RWPE2 (cell line): ENCODE data around the gene CD2BP2.
"Not testable (repeated sequence)": the region's sequence is repeated elsewhere in the genome, so short reads cannot be mapped to it uniquely, and the experiment has no call there.

ENCODE experiments used
- ATAC-seq: fragments of 200-7000 bp; cut with Tn5 transposase; 3 replicates; pipeline ENCODE4 v1.9.1; 2021; ENCODE audit warnings: low read depth
- DNase-seq: peaks from one replicate; pipeline ENCODE4 v3.0.0-alpha.2; 2020; ENCODE audit warnings: low spot score
- H3K27ac ChIP-seq: fragments of 450-650 bp; 2 replicates; pipeline ENCODE4 v1.5.1; 2017; ENCODE audit warnings: mild to moderate bottlenecking; ENCODE audit not compliant: poor library complexity, severe bottlenecking
- H3K27me3 ChIP-seq: fragments of 250-450 bp; sonication (Bioruptor Pico); 2 replicates; pipeline ENCODE4 v1.5.1; 2021; ENCODE audit warnings: mild to moderate bottlenecking, moderate library complexity; ENCODE audit not compliant: insufficient read depth, poor library complexity, severe bottlenecking
- H3K36me3 ChIP-seq: fragments of 250-450 bp; sonication (Bioruptor Pico); 2 replicates; pipeline ENCODE4 v1.5.1; 2020; ENCODE audit warnings: low read depth, mild to moderate bottlenecking, moderate library complexity
- H3K4me1 ChIP-seq: fragments of 250-450 bp; sonication (Bioruptor Pico); 2 replicates; pipeline ENCODE4 v1.5.1; 2021; ENCODE audit warnings: mild to moderate bottlenecking, moderate library complexity; ENCODE audit not compliant: insufficient read depth, poor library complexity, severe bottlenecking
- H3K4me3 ChIP-seq: fragments of 250-450 bp; sonication (Bioruptor Pico); 2 replicates; pipeline ENCODE4 v1.5.1; 2021; ENCODE audit warnings: mild to moderate bottlenecking, moderate library complexity; ENCODE audit not compliant: severe bottlenecking
- H3K9me3 ChIP-seq: fragments of 250-450 bp; sonication (Bioruptor Pico); 2 replicates; pipeline ENCODE4 v1.5.1; 2021; ENCODE audit warnings: mild to moderate bottlenecking, moderate library complexity; ENCODE audit not compliant: severe bottlenecking
- TF ChIP-seq, protein P1 (sequence below): fragments of 450-650 bp; IDR thresholded peaks from one replicate; pipeline ENCODE4 v1.5.1; 2017; ENCODE audit warnings: mild to moderate bottlenecking, moderate library complexity; ENCODE audit not compliant: poor library complexity, severe bottlenecking

CD2BP2 gene

DNA sequence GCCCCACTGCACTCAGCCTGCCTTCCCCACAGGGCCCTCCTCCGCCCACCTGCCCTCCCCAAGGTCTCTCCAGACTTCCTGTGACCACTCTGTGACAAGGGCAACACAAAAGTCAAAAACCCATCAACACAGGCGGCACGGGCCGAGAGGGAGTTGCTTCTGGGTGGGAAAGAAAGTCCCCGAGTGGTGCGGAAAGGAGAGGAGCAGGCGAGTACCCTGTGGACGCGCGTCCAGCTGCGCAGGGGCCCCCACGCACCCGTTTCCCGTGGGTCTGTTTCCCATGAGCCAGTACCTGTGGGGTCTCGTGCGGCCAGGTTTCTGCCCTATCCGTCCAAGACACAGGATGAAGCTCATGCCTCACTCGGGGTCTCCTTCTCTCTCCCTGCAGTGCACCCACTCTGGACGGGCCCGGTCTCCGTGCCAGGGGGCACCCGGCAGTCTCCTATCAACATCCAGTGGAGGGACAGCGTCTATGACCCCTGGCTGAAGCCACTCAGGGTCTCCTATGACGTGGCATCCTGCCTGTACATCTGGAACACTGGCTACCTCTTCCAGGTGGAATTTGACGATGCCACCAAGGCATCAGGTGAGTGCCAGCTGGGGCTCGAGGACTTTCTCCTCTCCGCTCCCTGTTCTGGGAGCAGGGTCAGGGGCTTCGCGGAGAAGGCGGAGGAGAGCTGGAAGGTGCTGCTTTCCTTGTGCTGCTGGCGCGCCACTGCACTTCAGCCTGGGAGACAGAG, 12.2 kb downstream of the CD2BP2 start:
- Histone ChIP-seq H3K36me3 (no peaks in the 10 kb centered on the region), H3K4me3 (no peak overlapping the region), H3K27ac (no peak overlapping the region), H3K4me1 (no peaks in the 10 kb centered on the region), H3K27me3 (no peaks in the 10 kb centered on the region), H3K9me3 (no peaks in the 10 kb centered on the region)
- ATAC-seq (no peak), DNase-seq (no peak)
- TF ChIP-seq, protein P1, sequence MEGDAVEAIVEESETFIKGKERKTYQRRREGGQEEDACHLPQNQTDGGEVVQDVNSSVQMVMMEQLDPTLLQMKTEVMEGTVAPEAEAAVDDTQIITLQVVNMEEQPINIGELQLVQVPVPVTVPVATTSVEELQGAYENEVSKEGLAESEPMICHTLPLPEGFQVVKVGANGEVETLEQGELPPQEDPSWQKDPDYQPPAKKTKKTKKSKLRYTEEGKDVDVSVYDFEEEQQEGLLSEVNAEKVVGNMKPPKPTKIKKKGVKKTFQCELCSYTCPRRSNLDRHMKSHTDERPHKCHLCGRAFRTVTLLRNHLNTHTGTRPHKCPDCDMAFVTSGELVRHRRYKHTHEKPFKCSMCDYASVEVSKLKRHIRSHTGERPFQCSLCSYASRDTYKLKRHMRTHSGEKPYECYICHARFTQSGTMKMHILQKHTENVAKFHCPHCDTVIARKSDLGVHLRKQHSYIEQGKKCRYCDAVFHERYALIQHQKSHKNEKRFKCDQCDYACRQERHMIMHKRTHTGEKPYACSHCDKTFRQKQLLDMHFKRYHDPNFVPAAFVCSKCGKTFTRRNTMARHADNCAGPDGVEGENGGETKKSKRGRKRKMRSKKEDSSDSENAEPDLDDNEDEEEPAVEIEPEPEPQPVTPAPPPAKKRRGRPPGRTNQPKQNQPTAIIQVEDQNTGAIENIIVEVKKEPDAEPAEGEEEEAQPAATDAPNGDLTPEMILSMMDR = no peak

DNA sequence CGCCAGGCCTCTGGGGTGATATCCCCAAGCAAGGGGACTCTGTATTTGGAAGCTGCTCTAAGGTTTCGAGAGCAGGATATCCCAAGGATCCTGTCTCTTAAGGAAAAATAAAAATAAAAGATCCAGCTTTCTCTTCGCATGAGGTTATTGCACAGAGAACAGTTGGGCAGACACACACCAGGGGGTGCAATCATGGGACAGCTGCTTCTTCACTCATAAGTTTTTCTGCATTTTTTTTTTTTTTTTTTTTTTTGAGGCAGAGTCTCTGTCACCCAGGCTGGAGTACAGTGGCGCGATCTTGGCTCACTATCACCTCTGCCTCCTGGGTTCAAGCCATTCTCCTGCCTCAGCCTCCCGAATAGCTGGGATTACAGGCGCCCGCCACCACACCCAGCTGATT, 13.1 kb downstream of the CD2BP2 start:
- not testable (repeated sequence) for H3K4me1 ChIP-seq, DNase-seq, H3K4me3 ChIP-seq, H3K27me3 ChIP-seq, H3K9me3 ChIP-seq, ATAC-seq, H3K27ac ChIP-seq, H3K36me3 ChIP-seq

DNA sequence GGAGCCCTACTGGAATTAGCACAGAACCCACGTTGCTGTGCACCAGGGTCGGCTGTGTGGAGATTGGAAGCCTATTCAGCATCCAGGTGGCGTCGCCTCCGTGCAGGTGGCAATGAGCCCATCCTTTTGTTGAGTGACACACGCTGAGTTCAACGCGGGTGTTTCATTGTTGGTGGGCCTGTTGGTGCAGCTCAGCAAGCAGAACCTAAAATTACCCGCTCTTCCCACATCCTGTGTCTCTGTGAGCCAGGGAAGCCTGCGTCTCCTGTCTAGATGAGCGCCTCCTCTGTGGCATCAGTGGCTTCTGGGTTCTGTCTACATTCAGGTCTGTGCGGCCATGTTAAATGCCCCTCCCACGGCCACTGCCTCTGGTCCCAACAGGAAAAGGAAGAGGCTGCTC, 14.5 kb downstream of the CD2BP2 start:
- ATAC-seq = no peak
- Histone ChIP-seq H3K27ac (no peak overlapping the region), H3K4me3 (no peak overlapping the region), H3K9me3 (no peaks in the 10 kb centered on the region), H3K36me3 (no peaks in the 10 kb centered on the region), H3K27me3 (no peaks in the 10 kb centered on the region), H3K4me1 (no peaks in the 10 kb centered on the region)
- TF ChIP-seq, protein P1 = no peak
- no peak for DNase-seq

DNA sequence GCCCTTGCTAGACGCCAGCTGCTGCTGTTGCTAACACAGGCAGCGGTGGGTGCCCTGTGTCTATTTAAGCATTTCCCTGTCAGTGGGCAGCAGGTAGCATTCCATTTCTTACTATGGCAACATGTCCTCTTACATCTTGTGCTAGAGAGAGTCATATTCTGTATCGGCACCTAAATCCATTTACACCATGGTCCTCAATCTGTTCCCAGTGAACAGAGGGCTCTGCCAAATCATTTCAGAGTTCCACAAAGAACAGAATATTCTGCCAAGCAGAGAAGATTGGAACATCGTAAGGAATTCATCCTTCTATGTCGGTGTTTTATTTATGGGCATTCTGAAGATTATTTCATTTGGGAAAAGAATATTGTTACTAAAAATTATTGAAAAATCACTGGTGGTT, 16.4 kb downstream of the CD2BP2 start:
- not testable (repeated sequence) for H3K27me3 ChIP-seq, H3K4me3 ChIP-seq, H3K9me3 ChIP-seq, H3K36me3 ChIP-seq, H3K27ac ChIP-seq, ATAC-seq, H3K4me1 ChIP-seq, DNase-seq

DNA sequence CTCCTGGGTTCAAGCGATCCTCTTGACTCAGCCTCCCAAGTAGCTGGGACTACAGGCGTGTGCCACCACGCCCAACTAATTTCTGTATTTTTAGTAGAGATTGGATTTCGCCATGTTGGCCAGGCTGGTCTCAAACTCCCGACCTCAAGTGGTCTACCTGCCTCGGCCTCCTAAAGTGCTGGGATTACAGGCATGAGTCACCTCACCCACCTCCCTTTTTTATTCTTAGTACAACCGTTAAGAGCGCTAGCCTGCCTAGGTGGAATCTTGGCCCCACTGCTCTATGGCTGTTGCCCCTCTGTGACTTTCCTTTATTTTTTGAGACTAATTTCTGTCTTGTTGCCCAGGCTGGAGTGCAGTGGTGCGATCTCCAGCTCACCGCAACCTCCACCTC, 17.1 kb downstream of the CD2BP2 start:
- not testable (repeated sequence) for H3K4me3 ChIP-seq, H3K4me1 ChIP-seq, DNase-seq, H3K9me3 ChIP-seq, ATAC-seq, H3K36me3 ChIP-seq, H3K27me3 ChIP-seq, H3K27ac ChIP-seq

DNA sequence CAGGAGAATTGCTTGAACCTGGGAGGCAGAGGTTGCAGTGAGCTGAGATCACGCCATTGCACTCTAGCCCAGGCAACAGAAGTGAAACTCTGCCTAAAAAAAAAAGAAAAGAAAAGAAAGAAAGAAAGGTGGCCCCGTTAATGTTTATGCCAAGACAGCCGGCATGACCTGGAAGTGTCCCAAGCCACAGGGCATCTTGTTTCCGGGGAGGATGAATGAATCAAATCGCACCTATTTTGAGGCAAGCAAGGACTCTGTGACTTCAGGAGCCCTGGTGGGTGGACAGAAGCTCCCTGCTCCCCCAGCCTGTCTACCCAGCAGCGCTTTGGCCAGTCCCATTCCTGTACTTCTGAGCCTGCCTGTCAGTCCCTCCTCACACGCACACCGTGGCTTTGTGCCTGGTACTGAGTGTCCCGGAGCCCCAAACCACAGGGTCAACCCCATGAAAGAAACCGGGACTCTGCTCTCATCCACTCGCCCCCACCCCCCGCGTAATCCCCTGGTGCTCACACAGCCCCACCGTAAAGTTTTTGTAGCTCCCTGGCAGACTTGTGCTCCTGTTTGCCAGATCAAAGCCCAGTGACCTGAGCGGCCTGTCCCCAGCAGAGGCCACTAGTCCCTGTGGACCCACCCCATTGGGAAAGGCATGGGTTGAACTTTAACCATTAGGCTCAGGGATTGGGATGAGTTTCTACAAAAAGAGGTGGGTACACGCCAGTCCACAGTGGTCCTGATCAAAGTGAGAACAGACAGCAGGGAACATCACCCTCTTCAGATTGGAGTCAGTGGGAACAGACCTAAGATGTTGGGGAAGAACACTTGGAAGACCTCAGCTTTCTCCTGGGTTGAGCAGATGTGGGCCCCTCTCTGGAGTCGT, 19.3 kb downstream of the CD2BP2 start:
- no peaks in the 10 kb centered on the region for H3K9me3 ChIP-seq
- H3K4me3 ChIP-seq = peak overlapping the region; percentile 90
- ATAC-seq (peak; percentile 3; the same call in 1 of the 3 replicates), DNase-seq (no peak)
- TF ChIP-seq, protein P1 = no peak
- no peaks in the 10 kb centered on the region for H3K4me1 ChIP-seq
- no peaks in the 10 kb centered on the region for H3K36me3 ChIP-seq
- H3K27ac ChIP-seq = peak overlapping the region; percentile 70
- no peaks in the 10 kb centered on the region for H3K27me3 ChIP-seq

DNA sequence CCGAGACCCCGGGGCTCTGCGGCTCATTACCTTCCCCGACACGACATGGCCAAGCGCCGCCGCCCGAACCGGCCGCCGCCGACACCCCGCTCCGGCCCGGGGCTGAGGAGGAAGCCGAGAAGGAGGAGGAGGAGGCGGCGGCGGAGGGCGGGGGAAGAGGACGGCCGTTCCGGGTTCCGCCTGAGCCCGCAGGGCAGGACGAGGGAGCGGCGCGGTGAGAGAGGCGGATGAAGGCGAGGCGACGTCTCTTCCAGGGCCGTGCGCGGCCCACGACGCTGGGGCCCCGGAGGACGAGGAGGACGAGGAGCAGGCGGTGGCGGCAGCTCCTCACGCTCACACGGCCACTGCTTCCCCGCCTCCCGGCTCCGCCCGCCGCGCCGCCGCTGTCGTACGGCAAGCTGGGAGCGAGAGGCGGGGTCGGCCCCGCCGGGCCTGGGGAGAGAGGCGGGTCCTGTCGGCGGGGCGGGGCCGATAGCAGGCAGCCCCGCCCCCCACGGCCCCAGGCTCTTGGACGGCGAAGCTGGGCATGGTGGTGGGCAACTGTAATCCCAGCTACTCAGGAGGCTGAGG, 20.0 kb downstream of the CD2BP2 start:
- H3K36me3 ChIP-seq, DNase-seq, H3K27me3 ChIP-seq, H3K9me3 ChIP-seq, H3K4me1 ChIP-seq: not testable (repeated sequence)
- ATAC-seq = peak; percentile 79
- H3K4me3 ChIP-seq = peak overlapping the region; percentile 90
- peak overlapping the region; percentile 70 for H3K27ac ChIP-seq

DNA sequence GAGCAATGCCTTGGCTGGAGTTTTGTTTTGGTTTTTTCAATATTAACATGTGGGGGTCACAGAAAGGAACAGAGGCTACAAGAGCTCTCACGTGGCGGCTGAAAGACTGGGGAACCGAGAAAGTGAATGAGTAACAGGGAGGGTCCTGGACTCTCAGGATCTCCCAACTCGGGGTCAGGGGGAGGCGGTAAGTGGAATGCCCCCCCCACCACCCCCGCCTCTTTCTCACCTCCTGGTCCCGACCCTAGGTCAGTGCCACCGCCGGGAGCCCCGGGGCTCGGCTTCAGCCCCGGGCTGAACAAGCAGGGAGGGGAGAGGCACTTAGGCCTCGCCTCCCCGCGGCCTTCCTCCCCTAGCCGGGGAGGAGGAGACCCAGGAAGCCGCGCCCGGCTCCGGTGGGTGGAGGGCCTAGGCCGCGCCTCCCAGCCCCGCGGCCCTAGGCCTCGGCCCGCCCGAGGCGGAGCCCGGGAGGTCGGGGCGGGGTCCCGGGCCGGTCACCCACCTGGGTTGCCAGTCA, 20.6 kb downstream of the CD2BP2 start:
- DNase-seq, H3K9me3 ChIP-seq, H3K27me3 ChIP-seq, H3K36me3 ChIP-seq, H3K4me1 ChIP-seq: not testable (repeated sequence)
- Histone ChIP-seq H3K4me3 (peak overlapping the region; percentile 90), H3K27ac (peak overlapping the region; percentile 70)
- ATAC-seq = peak; percentile 95
